ENCODE data around the gene SDHD. TPM values are rescaled to one million over a fixed set of nuclear protein-coding genes. Genes with fewer than 3 reads are reported as not detected.
A peak's percentile ranks its signal among the peaks of the same experiment; 100 is the strongest.

Gene SDHD
- total RNA-seq, 3 donors from 2014 or later = 185 to 312 (median 202) TPM

DNA sequence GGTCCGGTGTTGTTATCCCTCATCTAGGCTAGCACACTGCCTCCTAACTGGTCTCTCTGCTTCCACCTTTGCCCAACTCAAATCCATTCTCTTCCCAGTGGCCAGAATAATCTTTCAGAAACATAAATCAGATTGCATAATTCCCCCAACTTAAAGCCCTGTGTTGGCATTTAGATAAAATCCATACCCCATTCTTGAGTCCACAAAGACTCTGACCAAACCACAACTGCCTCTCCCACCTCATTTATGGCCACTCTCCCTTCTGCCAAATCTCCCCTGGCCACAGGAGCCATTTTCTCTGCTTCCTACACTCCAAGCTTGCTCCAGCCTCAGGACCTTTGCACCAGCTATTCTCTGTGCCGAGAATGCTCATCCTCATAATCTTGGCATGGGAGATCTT lies 40.4 kb downstream of the SDHD start:
- peaks cover 36% of the 10 kb centered on the region for H3K4me1 ChIP-seq (ENCODE audit: low read depth)
- H3K4me3 ChIP-seq = no peak overlapping the region
- no peaks in the 10 kb centered on the region for H3K36me3 ChIP-seq (ENCODE audit: low read depth)
- H3K9me3 ChIP-seq = no peaks in the 10 kb centered on the region
- intact Hi-C loops (cut with DNase I, micrococcal nuclease) = no loop called here
- DNase-seq = no peak
- TF ChIP-seq, protein P1, sequence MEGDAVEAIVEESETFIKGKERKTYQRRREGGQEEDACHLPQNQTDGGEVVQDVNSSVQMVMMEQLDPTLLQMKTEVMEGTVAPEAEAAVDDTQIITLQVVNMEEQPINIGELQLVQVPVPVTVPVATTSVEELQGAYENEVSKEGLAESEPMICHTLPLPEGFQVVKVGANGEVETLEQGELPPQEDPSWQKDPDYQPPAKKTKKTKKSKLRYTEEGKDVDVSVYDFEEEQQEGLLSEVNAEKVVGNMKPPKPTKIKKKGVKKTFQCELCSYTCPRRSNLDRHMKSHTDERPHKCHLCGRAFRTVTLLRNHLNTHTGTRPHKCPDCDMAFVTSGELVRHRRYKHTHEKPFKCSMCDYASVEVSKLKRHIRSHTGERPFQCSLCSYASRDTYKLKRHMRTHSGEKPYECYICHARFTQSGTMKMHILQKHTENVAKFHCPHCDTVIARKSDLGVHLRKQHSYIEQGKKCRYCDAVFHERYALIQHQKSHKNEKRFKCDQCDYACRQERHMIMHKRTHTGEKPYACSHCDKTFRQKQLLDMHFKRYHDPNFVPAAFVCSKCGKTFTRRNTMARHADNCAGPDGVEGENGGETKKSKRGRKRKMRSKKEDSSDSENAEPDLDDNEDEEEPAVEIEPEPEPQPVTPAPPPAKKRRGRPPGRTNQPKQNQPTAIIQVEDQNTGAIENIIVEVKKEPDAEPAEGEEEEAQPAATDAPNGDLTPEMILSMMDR (IDR thresholded peaks at IDR 0.05) = no peak
- no peak for ATAC-seq

DNA sequence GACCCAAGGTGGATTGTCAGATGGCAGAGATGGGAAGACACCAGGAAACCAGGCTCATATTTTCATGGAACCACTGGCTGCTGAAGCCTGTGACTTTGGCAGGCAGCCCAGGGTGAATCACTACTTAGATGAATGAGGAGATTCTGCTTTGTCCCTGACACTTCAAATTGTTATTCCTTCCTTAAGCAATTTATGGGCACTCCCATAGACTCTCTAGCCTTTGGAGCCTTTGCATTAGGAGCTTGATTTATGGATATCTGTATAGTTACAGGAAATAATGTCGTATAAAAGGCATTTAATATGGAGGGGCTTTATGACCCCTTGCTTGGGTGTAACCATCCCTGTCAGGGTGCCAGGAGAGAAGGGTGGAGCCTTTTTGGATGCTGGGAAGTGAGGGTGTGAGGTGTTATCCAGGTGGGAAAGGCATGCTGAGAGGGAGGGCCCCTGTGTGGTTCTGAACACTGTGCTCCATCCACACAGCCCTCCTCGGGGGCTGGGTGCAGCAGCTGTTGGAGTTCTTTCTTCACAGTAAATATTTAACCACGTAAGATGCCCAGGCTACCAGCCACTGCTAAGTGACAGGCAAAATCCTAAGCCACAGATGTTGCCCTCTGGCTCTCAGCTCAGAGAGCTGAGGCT lies 41.9 kb downstream of the SDHD start:
- ATAC-seq = peak; percentile 81
- Histone ChIP-seq H3K36me3 (ENCODE audit: low read depth) (no peaks in the 10 kb centered on the region), H3K4me1 (ENCODE audit: low read depth) (peaks cover 51% of the 10 kb centered on the region), H3K4me3 (no peak overlapping the region), H3K9me3 (no peaks in the 10 kb centered on the region)
- intact Hi-C loops (cut with DNase I, micrococcal nuclease) = no loop called here
- TF ChIP-seq, protein P1 (IDR thresholded peaks at IDR 0.05) = no peak
- peak; percentile 81 to 91 (median 81) for DNase-seq

DNA sequence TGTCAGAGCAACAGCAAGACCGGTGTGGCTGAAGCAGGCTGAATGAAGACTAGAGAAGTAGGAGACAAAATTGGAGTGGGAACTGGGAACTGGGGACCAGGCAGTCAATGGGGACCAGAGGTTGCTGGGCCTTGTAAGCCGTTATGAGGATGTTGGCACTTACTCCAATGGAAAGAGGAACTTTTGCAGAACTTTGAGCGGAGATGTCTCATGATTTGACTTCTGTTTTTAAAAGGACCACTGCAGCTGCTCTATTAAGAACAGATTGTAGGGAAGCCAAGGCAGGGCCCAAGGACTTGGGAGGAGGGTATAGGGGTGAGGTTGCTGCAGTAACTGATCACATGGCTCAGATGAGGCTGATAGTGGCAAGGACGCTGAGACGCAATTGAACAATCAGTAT lies 43.0 kb downstream of the SDHD start:
- H3K4me3 ChIP-seq = no peak overlapping the region
- ATAC-seq (no peak), DNase-seq (peak in 1 of 3 donors; percentile 19)
- TF ChIP-seq, protein P1 (IDR thresholded peaks at IDR 0.05) = no peak
- H3K4me1 ChIP-seq (ENCODE audit: low read depth) = peaks cover 58% of the 10 kb centered on the region
- H3K36me3 ChIP-seq (ENCODE audit: low read depth) = no peaks in the 10 kb centered on the region
- H3K9me3 ChIP-seq = no peaks in the 10 kb centered on the region
- intact Hi-C loops (cut with DNase I, micrococcal nuclease) = no loop called here

DNA sequence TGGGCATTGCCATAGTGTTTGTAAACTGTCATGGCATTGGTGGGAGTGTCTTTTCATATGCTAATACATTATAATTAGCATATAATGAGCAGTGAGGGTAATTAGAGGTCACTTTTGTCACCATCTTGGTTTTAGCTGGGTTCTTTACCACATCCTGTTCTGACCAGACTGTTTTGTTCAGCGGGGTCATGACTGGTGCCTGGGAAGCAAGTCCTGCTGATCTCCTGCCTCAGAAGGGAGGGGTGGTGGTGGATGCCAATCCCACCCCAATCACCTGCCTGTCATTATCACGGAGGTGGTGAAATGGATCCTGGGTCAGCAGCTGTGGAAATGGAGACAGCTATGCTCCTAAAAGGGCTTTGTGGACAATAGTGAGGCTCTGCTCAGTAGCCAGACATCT lies 46.1 kb downstream of the SDHD start:
- H3K4me1 ChIP-seq (ENCODE audit: low read depth) = peaks cover 62% of the 10 kb centered on the region
- ATAC-seq = no peak
- TF ChIP-seq, protein P1 (IDR thresholded peaks at IDR 0.05) = no peak
- no peaks in the 10 kb centered on the region for H3K9me3 ChIP-seq
- intact Hi-C loops (cut with DNase I, micrococcal nuclease) = no loop called here
- no peak overlapping the region for H3K4me3 ChIP-seq
- DNase-seq = no peak
- no peaks in the 10 kb centered on the region for H3K36me3 ChIP-seq (ENCODE audit: low read depth)

DNA sequence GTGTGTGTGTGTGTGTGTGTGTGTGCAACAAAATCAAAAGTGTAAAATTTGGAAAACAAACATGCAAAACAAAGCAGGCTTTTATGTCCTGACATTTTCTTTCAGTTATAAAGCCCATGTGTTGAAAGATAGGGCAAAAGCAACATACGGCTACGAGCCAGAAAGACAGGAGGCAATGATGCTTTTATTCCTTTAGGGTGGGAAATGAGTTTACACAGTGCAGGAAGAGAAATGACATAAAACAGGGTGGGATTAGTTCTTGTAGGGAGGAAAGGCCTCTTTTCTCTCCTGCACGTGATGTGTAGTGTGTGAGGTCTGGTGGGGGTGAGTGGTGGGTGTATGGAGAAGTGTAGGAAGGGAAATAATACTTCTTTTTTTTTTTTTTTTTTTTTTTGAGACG lies 47.8 kb downstream of the SDHD start:
- Histone ChIP-seq H3K4me1 (ENCODE audit: low read depth) (peaks cover 47% of the 10 kb centered on the region), H3K4me3 (no peak overlapping the region), H3K9me3 (no peaks in the 10 kb centered on the region), H3K36me3 (ENCODE audit: low read depth) (no peaks in the 10 kb centered on the region)
- peak in 1 of 3 donors; percentile 61 for DNase-seq
- TF ChIP-seq, protein P1 (IDR thresholded peaks at IDR 0.05) = no peak
- intact Hi-C loops (cut with DNase I, micrococcal nuclease) = no loop called here
- peak; percentile 61 for ATAC-seq

DNA sequence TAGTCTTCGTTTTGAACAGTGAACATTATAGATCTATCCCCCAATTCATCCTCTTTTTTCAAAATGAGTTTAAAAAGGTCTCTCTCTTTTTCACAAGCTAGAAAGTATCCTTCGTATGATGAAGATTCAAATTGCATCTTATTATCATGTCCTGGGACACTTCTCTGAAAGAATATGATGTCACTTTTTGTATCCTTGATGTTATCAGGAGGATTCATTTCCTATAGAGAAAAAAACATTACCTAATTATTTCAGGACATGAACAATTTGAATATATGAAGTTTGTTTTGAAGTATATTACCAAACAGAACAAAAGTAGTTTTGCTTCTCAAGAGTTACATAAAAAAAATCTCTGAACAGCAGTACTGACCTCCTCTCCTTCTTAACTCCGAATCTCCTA lies 56.9 kb downstream of the SDHD start:
- ATAC-seq (no peak), DNase-seq (no peak)
- TF ChIP-seq, protein P1 (IDR thresholded peaks at IDR 0.05) = no peak
- Histone ChIP-seq H3K9me3 (no peaks in the 10 kb centered on the region), H3K4me3 (no peak overlapping the region), H3K4me1 (ENCODE audit: low read depth) (no peaks in the 10 kb centered on the region), H3K36me3 (ENCODE audit: low read depth) (no peaks in the 10 kb centered on the region)
- intact Hi-C loops (cut with DNase I, micrococcal nuclease) = no loop called here

Data from mucosa of descending colon (tissue), 3 donors.